SKM-1 treated with dmso at 0.1 percent for 144 hours (cell line): Measurements from ENCODE around the gene ADK.
"Not testable (repeated sequence)": the region's sequence is repeated elsewhere in the genome, so short reads cannot be mapped to it uniquely, and the experiment has no call there.

Experiments
- DNase-seq: peaks from one replicate; lab custom pipeline; 2025; ENCODE audit not compliant: unreplicated experiment; lab: John Stamatoyannopoulos, UW

ADK gene

DNA sequence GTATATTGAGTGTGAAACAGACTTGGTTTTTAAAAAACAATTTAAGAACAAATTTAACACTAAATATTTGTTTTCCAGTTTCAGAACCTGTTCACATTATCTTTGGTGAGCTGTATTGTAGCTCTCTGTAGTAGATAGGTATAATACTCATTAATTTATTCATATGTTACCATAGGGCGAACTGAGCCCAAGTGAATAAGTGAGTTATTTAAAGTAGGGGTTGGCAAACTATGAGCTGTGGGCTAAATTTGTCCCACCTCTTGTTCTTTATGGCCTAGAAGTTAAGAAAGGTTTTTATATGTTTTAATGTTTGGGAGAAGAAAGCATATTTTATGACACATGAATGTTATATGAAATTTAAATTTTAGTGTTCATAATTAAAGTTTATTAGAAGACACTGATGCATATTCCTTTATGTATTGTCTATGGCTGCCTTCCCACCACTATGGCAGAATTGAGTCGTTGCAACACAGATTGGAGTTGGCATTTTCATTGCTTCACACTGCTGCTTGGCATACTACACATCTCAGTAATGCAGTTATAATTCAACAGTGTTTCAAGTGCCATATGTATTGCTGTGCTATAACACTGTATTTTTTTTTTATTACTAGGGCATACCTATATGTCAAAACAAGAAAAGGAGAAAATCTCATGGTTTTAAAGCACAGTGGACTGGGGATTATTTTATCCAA is 146.5 kb downstream of the ADK start:
- DNase-seq = no peak

DNA sequence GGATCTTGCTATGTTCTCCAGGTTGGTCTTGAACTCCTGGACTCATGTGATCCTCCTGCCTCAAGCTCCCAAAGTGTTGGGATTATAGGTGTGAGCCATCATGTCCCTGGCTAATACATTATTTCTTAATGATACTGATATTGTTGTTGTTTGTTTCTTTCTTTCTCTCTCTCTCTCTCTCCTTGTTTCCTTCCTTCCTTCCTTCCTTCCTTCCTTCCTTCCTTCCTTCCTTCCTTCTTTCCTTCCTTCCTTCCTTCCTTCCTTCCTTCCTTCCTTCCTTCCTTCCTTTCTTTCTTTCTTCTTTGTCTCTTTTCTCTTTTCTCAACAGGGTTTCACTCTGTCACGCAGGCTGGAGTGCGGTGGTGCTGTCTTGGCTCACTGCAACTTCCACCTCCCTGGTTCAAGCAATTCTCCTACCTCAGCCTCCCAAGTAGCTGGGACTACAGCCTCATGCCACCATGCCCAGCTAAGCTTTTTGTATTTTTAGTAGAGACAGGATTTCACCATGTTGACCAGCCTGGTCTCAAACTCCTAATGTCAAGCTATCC is 149.1 kb downstream of the ADK start:
- not testable (repeated sequence) for DNase-seq

DNA sequence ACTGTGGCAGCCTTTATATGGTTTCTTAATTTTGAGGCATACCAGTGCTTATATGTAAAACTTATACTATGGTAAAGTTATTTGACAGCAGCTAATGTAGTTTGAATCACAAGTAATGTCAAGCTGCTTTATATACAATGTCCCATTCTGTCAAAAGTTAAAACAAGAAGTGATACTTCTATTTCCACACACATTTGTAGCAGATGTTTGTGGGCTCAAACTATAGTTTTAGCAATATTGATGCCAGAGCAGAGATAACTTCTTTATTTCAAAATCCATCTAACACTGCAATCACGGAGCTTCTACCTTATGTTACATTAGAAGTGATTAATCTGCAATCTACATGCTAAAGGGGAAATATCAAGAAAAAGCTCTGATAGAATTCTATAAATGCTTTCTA is 149.6 kb downstream of the ADK start:
- DNase-seq = no peak

DNA sequence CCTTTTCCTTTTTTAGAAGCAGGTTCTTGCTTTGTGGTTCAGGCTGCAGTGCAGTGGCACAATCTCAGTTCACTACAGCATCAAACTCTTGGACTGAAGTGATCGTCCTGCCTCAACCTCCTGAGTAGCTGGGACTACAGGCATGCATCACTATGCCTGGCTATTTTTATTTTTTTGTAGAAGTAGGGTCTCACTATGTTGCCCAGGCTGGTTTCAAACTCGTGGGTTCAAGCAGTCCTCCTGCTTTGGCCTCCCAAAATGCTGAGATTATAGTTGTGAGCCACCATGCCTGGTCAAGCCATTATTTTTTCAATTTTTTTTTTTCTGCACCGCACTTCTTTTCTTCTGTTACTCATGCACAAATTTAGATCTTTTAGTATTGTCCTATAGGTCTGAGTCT is 154.7 kb downstream of the ADK start:
- no peak for DNase-seq

DNA sequence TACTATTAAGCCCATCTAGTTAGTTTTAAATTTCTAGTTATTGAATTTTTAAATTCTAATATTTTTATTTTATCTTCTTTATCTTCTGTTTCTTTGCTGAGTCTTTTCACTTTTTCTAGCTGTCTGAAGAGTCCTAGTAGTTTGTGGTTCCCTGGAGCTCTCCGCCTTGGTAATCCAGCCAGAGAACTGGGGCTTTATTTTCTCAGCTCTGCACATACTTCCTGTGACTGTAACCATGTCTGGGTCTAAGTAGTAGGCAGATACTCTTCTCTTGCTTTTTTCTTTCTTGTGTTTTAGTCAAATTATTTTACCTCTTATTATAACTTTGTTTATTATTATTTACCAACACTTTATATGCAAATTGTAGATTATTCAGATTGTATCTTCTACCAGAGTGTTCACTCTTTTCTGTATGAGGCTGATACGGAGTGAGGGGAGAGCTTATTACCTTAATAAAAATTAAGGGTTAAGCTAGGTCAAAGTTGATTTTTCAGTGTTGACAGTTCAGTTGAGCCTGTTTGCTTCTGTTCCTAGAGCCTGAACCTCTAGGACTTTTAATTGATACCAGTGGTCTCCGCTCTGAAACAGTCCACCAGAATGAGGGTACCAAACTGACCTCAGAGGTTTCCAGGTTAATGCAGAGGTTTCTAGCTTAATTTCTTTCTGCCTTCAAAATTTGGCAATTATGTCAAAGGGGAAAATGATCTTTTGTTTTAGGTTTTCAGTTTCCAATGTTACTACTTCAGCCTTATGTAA is 155.4 kb downstream of the ADK start:
- no peak for DNase-seq

DNA sequence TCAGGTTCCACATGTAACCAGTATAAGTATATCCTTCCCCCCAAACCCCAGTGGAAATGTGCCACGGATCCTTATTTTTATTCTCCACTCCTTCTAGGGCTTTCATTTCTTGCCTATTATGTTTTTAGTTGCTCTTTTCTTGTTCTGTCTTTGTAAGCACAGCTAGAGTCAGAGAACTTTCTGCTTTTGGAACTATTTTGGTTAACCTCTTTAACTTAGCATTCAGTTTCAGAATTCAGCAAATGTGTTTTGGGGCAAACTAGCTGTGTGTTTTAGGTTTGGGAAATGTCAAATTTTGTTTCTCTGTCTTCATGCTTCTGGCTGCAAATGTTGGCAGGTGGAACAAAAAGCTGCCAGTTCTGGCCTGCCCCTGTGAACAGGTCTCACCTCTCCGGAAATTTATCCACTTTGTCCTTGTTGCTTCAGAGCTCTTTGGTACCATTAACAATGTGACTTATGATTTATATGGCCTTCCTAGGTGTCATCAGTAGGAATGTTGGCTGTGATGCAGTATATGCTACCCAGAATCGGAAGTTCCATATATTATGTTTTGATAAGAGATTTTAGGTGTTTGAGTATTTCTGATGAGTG is 156.1 kb downstream of the ADK start:
- no peak for DNase-seq

DNA sequence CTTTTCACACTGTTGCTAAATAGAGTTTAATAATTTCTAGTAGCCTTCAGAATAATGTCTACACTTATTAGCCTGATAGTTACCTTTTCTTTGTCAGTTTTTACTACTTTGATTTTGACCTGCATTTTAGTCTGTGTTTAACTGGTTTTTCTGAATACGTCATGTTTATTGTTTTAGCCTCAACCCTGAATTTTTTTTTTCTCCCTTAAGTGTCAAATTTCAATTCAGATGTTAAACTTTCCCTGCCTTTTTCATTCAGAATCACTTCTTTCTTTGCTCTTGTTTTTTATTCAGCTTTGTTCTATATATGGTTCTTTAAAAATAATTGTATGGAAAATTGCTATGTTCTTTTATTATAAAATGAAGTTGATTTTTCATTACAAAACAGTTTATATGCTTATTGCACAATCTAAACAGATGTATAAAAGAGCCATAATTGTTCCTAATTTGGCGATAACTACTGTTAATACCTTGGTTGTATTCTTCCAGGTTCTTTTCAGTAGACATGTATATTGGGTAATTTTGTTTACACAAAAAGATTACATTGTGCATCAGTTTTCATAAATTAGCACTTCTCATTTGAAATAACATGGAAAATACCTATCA is 159.7 kb downstream of the ADK start:
- DNase-seq = no peak

DNA sequence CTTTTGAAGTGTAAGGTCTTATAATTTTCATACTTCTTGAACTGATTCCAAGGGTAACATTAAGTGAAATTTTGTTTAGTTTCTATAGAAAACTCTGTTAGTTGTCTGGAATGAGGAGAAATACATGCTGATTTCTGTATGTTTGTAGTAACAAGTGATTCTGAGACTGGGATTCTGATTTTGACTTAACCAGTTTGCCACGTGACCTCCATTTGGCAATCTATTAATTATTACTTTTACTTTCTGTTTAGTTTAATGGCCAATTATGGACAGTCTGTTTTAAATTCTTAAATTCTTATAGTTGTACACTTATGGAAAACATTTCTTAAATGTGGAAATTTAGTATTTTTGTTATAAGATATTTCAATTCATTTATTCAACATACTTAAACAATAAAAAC is 163.1 kb downstream of the ADK start:
- no peak for DNase-seq

DNA sequence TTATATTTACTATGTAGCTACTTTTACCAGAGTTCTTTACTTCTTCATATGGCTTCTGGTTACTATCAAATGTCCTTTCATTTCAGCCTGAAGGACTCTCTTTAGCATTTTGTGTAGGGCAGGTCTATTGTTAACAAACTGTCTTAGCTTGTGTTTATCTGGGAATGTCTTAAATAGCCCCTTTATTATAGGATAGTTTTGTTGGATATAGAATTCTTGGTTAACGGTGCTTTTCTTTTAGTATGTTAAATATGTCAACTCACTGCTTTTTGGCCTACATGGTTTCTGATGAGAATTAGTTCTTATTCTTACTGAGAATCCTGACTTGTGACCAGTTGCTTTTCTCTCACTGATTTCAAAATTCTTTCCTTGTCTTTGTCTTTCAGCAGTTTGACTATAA is 169.0 kb downstream of the ADK start:
- DNase-seq = no peak

DNA sequence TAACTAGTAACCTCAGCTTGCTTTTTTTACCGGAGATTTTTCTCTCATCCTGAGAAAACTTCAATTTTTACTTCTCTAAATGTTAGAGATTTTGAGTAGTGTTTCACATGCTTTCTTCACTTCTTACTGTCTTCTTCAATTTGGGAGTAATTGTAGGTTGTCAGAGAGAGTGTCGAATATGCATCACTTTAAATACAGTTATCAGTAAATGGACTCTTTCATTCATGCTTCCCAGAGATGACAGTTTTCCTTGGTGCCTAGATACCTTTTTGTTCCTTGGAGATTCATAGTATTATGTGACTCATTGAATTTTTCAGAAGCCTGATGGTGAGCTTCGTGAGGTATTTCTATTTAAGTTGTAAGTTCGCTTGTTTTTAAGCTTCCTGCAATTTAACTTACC is 169.7 kb downstream of the ADK start:
- no peak for DNase-seq

DNA sequence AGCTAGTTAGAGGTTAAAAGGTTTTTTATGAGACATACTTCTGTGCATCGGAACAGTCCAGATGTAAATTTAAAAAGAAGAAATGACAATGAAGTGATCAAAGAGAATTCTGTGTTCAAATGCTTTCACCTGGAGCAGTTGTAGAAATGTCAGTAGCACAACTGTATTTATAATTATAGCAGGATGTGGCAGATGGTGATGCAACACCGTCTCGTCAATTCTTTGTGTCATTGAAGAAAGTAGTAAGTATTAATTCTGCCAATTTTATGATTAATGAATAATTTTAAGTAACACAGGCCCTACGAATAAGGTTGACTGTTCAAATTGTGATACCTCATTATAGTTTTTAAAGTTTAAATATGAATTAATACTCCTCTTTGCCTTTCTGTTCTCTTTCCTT is 171.1 kb downstream of the ADK start:
- DNase-seq = no peak

DNA sequence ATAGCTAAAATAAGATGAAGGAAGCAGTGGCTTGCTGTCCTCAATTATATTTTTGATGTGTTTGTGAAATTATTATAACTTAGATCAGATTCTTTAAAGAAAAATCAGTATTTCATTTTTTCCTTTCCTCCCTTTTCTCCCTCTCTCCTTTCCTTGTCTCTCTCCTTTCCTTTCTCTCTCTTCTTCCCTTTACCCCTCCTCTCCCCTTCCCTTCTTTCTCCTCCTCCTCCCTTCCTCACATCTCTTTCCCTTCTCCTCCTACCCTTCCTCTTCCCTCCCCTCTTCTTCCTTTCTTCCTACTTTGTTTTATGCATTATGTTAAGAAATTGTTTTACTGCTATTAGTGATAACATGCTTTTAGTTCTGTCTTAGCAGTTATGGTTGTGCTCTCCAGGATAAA is 171.5 kb downstream of the ADK start:
- DNase-seq = no peak

DNA sequence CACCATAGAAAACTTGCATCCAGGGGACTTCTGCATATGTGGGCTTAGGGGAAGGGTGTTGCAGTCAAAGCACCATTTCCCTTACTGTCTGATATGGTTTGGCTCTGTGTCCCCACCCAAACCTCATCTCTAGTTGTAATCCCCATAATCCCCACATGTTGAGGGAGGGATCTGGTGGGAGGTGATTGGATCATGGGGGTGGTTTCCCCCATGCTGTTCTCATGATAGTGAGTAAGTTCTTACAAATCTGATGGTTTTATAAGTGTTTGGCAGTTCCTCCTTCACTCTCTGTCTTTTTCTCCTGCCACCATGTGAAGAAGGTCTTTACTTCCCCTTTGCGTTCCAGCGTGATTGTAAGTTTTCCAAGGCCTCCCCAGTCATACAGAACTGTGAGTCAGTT is 177.4 kb downstream of the ADK start:
- peak; percentile 38 for DNase-seq

DNA sequence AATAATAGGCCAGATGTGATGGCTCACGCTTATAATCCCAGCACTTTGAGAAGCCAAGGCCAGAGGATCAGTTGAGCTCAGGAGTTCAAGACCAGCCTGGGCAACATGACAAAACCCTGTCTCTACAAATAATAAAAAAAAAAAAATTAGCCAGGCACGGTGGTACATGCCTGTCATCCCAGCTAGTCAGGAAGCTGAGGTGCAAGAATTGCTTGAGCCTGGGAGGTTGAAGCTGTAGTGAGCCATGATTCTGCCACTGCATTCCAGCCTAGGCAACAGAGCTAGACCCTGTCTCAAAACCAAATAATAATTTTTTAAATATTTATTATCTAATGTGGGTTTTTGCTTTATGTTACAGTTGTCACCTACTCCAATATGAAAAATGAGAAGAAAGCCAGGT is 178.9 kb downstream of the ADK start:
- DNase-seq = no peak

DNA sequence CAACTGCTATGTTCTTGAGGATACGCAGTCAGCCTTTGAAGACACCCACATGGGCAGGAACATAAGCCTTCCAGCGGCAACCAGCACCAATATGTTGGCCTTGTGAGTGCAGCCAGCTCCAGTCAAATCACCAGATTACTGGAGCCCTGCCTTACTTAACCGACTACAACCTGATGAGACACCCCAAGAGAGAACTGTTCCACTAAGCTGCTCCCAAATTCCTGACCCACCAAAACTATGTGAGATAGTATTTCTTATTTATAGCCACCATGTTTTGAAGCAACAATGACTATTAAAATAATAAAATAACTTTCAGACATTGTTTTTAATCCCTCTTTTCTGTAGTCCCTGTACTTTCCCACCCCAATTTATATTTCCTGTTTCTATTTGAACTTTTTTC is 179.6 kb downstream of the ADK start:
- DNase-seq = no peak

DNA sequence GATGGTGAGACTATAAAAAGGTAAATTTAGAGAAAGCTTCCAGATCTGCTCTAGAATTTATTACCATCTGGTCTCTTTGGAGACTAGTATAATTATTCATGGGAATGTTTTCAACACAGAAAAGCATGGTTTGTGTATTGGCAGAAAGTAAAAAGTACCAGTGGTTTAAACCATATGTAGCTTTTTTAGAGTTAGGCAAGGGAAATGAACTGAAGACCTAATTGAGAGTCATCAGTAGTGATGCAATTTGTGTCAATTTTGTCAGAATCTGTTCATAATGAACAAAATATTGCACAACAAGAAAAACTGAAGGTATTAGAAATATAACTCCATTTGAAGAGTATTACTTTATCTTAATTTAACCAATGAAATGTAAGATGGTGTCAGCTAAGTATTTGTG is 181.4 kb downstream of the ADK start:
- DNase-seq = no peak

DNA sequence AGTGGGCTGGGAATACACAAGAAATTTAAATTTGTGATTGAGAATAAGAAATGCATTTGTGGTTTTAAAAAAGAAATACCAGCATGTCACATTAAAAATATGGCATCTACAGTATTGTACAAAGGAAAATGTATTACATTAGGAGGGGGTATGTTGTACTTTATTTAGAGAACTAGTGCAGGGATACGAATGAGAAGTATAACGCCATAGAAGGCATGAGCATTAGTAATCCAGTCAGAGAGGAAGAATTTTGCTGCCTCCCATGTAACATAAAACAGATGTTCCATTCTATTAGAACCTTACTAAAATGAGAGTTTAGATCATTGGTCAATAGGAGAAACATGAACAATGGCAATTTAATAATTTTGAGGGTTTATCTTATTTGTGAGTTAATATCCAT is 182.2 kb downstream of the ADK start:
- DNase-seq = no peak

DNA sequence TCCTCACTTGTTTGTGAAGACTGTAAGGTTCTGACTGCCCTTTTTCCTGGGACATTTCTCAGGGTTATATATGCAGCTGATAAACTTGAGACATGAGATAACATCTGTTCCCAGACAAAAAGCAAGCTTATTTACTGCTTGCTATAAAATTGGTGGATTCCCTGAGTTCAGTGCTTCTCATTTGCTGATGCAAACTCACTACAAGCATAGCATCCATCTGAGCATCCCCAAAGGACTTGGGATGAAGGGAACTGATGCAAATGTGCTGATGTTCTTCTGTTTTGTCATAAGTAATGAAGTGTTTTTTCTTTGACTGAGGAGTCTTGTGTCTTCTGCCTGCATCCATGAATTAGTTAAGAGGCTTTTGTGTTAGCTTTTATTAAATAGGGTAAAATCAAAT is 183.2 kb downstream of the ADK start:
- no peak for DNase-seq

DNA sequence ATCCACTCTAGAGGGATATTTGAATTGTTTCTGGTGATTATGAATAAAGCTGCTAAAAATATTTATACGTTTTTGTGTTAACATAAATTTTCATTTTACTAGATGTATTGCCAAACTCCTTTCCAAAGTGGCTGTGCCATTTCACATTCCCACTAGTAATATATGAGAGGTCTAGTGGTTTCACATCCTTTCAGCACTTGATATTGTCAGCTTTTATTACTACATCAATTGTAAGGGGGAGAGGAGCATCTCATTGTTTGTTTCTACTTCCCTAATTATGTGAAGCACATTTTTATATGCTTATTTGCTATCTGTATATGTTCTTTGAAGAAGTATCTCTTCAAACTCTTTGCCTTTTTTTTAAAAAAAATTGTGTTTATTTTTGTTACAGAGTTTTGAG is 184.5 kb downstream of the ADK start:
- no peak for DNase-seq

DNA sequence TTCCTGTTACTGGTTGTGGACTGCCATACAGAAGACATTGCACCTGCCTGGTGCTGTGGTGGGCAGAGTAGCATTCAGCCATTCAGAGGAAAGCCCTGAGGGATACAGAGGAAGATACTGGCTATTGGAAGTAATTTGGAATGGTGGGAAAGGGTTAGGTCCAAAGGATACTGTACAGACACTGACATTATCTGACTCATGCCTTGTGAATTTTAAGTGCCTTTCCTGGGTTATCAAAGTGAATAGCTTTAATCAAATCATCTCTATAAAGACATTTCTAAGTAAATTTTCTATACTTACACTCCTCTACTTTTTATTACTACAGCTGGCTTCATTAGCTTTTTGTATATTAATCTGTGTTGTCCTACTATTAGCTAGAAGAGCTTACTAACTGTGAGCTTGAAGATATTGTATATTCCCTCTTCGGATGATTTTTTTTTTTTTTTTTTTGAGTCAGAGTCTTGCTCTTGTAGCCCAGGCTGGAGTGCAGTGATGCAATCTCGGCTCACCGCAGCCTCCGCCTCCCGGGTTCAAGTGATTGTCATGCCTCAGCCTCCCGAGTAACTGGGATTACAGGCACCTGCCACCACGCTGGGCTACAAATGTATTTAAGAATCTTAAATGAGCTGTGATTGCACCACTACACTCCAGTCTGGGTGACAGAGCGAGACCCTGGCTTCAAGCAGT is 186.5 kb downstream of the ADK start:
- DNase-seq = no peak

DNA sequence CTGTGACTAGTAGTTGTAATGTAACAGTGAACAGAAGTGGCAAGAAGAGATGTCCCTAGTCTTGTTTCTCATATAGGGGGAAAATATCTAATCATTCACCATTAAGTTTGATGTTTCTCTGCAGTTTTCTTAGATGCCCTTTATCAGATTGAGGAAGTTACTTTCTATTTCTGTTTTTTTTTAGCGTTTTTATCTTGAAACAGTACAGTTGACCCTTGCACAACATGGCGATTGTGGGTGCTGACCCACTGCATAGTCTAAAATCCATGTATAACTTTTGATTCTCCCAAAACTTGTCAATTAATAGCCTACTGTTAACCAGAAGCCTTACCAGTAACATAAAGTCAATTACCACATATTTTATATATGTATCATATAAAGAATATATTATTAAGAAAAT is 192.0 kb downstream of the ADK start:
- peak; percentile 12 for DNase-seq
